Measurements from ENCODE around the gene SPEM1. TPM values are rescaled to one million over a fixed set of nuclear protein-coding genes. Genes with fewer than 3 reads are reported as not detected.

The SPEM1 gene
- total and polyA plus RNA-seq, 2 experiments from 2014 or later: not detected

DNA sequence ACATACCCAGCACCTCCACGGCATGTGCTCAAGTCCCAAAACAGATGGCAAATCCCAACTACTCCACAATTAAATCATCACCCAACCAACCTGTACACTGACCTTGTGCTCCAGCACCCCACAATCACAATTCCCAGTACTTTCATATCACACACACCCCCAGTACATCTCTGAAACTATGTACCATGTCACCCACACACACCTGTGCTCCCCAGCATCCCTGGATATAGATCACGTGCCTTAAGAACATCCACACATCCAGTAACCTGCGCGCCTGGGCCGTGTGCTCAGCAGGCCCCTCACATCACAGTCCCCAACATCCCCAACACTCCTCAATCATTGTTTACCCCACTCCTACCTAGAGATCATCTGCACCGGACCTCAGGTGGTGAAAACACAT, 10.4 kb upstream of the SPEM1 start:
- no peak overlapping the region for H2AFZ ChIP-seq
- H3K36me3 ChIP-seq (replicated peaks; ENCODE audit: insufficient read depth, low read depth): no peaks in the 10 kb centered on the region
- H3K79me2 ChIP-seq: peaks cover 6% of the 10 kb centered on the region
- H3K27me3 ChIP-seq: no peaks in the 10 kb centered on the region
- no peaks in the 10 kb centered on the region for H3K9me3 ChIP-seq (ENCODE audit: low read depth)
- no peak overlapping the region for H3K4me2 ChIP-seq
- DNase-seq (ENCODE audit: low spot score): no peak
- no peak overlapping the region for H3K27ac ChIP-seq
- H3K4me3 ChIP-seq: no peak overlapping the region
- no peaks in the 10 kb centered on the region for H4K20me1 ChIP-seq (ENCODE audit: insufficient read depth, poor library complexity, severe bottlenecking)
- WGBS (ENCODE audit: low lambda C conversion rate, missing lambda C conversion rate): 92% methylated on average over 6 of the region's 6 CpGs
- H3K4me1 ChIP-seq (ENCODE audit: insufficient read depth): no peaks in the 10 kb centered on the region
- TF ChIP-seq EZH2phosphoT487 (IDR thresholded peaks at IDR 0.05; ENCODE audit: low read depth, severe bottlenecking, unreplicated experiment) (no peak), EZH2 (IDR thresholded peaks at IDR 0.05; ENCODE audit: borderline replicate concordance) (no peak)
- TF ChIP-seq, protein P1, sequence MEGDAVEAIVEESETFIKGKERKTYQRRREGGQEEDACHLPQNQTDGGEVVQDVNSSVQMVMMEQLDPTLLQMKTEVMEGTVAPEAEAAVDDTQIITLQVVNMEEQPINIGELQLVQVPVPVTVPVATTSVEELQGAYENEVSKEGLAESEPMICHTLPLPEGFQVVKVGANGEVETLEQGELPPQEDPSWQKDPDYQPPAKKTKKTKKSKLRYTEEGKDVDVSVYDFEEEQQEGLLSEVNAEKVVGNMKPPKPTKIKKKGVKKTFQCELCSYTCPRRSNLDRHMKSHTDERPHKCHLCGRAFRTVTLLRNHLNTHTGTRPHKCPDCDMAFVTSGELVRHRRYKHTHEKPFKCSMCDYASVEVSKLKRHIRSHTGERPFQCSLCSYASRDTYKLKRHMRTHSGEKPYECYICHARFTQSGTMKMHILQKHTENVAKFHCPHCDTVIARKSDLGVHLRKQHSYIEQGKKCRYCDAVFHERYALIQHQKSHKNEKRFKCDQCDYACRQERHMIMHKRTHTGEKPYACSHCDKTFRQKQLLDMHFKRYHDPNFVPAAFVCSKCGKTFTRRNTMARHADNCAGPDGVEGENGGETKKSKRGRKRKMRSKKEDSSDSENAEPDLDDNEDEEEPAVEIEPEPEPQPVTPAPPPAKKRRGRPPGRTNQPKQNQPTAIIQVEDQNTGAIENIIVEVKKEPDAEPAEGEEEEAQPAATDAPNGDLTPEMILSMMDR (IDR thresholded peaks at IDR 0.05; ENCODE audit: poor library complexity): no peak
- H3K9me2 ChIP-seq (replicated peaks; ENCODE audit: insufficient read depth): no peaks in the 10 kb centered on the region

DNA sequence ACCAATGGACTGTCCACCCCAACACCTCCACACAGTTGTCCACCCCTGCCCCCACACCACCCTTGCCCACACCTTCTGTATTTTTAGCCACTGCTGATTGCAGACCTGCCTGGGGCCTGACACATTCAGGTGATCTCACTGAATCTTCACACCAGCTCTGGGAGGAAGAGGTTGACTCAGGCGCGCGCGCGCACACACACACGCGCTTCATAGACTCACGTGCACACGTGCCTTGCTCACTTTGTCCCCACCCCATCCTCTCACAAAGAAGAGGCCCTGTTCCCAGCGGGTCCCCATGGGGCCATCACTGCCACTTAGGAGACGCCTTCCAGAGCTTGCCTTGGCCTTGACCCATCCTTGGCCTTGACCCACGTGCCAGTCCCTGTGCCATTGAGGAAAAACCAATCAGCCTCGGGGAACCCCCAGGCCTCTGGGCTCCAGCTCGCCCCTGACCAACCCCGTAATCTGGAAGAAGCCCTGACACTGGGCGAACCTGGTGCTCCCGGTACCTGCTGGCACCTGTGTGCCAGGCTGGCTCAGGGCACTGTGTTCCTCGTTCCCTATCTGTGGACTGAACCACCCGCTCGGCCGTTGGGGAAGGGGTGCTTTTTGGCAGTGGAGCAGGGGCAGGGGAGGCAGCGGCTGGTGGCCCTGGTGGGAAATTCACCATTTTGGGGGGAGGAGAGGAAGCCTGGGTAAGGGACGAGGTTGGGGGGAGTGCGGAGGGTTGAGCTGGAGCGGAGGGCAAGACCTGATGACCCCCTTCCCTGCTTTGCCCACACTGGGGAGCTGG, 9.3 kb upstream of the SPEM1 start:
- Histone ChIP-seq H3K9me2 (replicated peaks; ENCODE audit: insufficient read depth) (no peaks in the 10 kb centered on the region), H2AFZ (no peak overlapping the region), H3K36me3 (replicated peaks; ENCODE audit: insufficient read depth, low read depth) (no peaks in the 10 kb centered on the region), H3K4me1 (ENCODE audit: insufficient read depth) (no peaks in the 10 kb centered on the region), H3K9me3 (ENCODE audit: low read depth) (no peaks in the 10 kb centered on the region), H3K27ac (no peak overlapping the region), H4K20me1 (ENCODE audit: insufficient read depth, poor library complexity, severe bottlenecking) (no peaks in the 10 kb centered on the region), H3K27me3 (no peaks in the 10 kb centered on the region), H3K79me2 (peaks cover under 1% of the 10 kb centered on the region), H3K4me2 (no peak overlapping the region), H3K4me3 (no peak overlapping the region)
- no peak for DNase-seq (ENCODE audit: low spot score)
- TF ChIP-seq EZH2phosphoT487 (IDR thresholded peaks at IDR 0.05; ENCODE audit: low read depth, severe bottlenecking, unreplicated experiment): no peak
- TF ChIP-seq, protein P1 (IDR thresholded peaks at IDR 0.05; ENCODE audit: poor library complexity): no peak
- no peak for TF ChIP-seq EZH2 (IDR thresholded peaks at IDR 0.05; ENCODE audit: borderline replicate concordance)
- 95% methylated on average over 23 of the region's 25 CpGs for WGBS (ENCODE audit: low lambda C conversion rate, missing lambda C conversion rate)

DNA sequence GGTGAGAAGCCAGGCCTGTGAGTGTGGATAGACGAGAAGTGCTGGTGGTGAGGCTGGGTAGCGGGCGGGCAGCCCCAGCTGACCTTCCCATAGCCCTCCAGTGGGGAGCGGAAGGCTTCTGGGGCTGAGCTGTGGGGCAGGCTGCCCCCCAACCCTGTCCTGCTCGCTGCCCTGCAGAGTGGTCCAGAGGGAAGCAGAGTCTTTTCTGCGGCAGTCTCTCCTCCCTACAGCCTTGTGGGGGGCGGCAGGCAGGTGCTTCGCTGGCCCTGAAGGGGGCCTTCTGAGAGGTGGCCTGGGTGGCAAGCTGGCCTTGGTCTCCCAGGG, 8.7 kb upstream of the SPEM1 start:
- H3K79me2 ChIP-seq: no peaks in the 10 kb centered on the region
- 91% methylated on average over 6 of the region's 8 CpGs for WGBS (ENCODE audit: low lambda C conversion rate, missing lambda C conversion rate)
- no peaks in the 10 kb centered on the region for H3K9me3 ChIP-seq (ENCODE audit: low read depth)
- H4K20me1 ChIP-seq (ENCODE audit: insufficient read depth, poor library complexity, severe bottlenecking): no peaks in the 10 kb centered on the region
- no peak overlapping the region for H3K4me3 ChIP-seq
- TF ChIP-seq EZH2phosphoT487 (IDR thresholded peaks at IDR 0.05; ENCODE audit: low read depth, severe bottlenecking, unreplicated experiment): no peak
- no peak for TF ChIP-seq EZH2 (IDR thresholded peaks at IDR 0.05; ENCODE audit: borderline replicate concordance)
- TF ChIP-seq, protein P1 (IDR thresholded peaks at IDR 0.05; ENCODE audit: poor library complexity): no peak
- no peaks in the 10 kb centered on the region for H3K27me3 ChIP-seq
- no peaks in the 10 kb centered on the region for H3K4me1 ChIP-seq (ENCODE audit: insufficient read depth)
- H3K4me2 ChIP-seq: no peak overlapping the region
- H3K9me2 ChIP-seq (replicated peaks; ENCODE audit: insufficient read depth): no peaks in the 10 kb centered on the region
- no peak overlapping the region for H2AFZ ChIP-seq
- no peak overlapping the region for H3K27ac ChIP-seq
- no peaks in the 10 kb centered on the region for H3K36me3 ChIP-seq (replicated peaks; ENCODE audit: insufficient read depth, low read depth)
- no peak for DNase-seq (ENCODE audit: low spot score)
